HG03097 (cell line): ENCODE measurements around the gene FBXO21.
"Not testable (repeated sequence)": the region's sequence is repeated elsewhere in the genome, so short reads cannot be mapped to it uniquely, and the experiment has no call there.

Experiments
- ATAC-seq: cut with Tn5 transposase; IDR thresholded peaks from one replicate; pipeline ENCODE4 v1.9.1; 2021; ENCODE audit not compliant: unreplicated experiment, low FRiP score

The FBXO21 gene

GRCh38 chr12:117111821-117112595 is 78.3 kb downstream of the FBXO21 start:
- no peak for ATAC-seq

DNA sequence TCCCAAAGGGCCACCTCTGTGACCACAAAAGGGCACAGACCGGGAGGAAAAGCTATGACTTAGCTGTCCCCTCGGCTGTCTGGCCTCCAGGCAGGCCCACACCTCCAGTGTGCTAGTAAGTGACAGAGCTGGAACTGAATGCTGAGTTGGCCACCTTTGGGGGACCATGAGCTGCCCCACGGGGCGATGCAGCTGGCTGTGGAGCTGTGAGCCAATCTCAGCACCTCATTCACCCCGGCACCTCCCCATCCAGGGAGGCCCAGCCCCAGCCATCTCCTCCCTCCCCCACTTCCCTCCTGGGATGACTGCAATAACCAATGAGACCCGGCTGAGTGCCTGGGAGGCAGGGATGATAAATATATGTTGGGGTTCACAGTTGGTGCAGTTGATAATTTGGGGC is 78.9 kb downstream of the FBXO21 start:
- no peak for ATAC-seq

DNA sequence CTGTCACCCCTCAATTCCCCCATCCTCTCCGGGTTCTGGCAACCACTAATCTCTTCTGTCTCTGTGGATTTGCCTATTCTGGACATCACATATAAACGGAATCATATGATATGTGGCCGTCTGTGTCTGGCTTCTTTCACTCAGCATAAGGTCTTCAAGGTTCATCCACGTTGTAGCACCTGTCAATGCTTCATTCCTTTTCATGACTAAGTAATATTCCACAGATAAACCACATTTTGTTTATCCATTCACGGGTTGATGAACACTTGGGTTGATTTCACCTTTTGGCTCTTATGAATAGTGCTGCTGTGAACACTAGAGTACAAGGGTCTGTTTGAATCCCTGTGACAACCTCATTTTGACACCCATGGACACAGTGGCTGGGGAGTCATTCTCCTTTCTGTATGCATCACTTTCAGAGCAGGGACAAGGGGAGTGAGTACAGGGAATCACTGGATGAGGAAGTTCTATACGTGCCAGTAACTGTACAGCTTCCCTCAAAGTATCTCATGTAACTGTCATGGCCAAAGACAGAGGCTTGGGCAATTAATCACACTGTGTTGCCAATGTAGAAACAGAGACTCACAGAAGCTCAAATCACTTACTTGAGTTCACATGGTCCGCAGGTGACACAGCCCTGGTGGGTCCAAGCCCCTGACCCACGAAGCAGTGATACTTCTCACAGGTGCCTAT is 80.2 kb downstream of the FBXO21 start:
- no peak for ATAC-seq

DNA sequence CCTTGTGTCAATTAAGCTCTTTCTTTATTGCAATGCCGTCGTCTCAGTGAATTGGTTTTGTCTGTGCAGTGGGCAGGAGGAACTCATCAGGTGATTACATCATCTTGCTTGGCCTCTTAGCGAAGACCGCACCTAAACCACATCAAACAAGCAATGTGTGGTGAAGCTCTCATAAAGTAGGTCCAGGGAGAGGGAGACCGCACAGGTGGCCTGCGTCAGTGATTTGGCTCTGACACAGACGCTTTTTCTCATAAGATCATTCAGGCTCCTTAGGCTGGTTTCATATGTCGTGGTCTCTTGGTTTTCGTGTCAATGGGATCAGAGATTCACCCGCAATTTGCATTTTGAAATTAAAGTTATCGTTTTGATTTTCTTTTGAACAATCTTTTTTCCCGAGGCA is 84.4 kb downstream of the FBXO21 start:
- ATAC-seq = no peak

GRCh38 chr12:117104003-117104402 is 86.3 kb downstream of the FBXO21 start:
- ATAC-seq = not testable (repeated sequence)

- no peak for ATAC-seq
These were observed 87.5 kb downstream of the FBXO21 start for GRCh38 chr12:117102800-117103181.

DNA sequence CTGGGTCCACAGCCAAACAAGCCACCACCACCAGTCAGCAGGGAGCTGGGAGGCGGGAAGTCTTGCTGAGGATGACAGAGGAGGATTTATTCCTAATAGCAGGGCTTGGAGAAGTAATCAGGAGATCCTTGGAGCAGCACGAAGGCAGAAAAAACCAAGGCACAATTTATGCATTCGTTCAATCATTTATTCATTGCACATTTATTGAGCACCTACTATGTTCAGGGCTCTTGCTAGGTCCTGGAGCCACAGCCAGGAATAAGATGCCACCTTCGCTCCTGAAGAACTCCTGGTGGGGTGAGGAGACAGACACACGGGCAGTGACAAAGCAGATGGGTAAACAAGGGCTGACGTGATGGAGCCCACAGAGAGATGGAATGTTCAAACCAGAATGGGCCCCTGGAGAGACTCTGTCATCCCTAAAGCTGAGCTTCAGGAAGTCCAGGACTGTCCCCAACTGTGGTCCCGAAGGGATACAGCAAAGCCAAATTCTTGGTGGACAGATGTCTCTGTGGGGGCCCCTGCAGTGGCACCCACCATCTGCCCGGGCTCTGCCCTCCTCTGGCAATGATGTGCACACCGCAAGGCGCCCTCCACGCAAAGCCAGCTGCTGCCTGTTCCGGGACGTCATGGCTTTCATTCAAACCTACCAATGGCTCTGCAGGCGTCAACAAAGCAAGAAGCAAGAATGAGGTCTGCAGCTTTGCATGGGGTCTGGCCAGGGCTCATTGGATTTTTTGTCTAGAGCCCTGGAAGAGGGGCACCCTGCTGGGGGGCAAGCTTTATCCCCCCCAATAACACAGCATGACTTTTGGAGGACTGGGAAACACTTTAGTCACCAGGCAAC is 88.1 kb downstream of the FBXO21 start:
- ATAC-seq = no peak

DNA sequence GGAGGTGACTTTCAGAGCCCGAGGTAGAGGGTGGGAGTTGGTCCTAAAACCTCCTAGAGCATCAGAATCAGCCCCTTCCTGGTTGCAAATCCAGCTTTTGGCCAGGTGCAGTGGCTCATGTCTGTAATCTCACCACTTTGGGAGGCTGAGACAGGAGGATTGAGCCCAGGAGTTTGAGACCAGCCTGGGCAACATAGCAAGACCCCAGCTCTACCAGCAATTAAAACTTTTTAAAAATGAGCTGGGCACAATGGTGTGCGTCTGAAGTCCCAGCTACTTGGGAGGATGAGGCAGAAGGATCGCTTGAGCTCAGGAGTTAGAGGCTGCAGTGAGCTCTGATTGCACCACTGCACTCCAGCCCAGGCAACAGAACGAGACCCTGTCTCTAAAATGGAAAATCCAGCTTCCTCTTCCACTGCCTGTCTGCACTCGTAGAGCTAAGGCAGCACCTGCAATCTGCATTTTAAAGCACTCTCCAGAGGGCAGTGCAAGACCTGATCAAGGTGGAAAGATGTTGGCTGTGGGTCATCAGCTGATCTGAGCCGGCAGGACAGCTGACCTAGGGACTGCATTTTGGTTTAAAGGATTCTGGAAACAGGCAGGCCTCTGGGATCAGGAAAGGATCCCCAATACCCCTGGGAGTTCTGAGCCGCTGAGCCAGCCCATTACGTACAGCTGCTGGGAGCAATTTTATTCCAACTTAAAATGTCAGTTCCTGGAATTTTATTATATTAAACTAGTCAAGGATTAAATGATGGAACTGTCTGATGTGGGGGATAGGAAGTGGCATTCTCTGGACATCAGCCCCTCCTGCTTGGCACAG is 89.2 kb downstream of the FBXO21 start:
- ATAC-seq = no peak

DNA sequence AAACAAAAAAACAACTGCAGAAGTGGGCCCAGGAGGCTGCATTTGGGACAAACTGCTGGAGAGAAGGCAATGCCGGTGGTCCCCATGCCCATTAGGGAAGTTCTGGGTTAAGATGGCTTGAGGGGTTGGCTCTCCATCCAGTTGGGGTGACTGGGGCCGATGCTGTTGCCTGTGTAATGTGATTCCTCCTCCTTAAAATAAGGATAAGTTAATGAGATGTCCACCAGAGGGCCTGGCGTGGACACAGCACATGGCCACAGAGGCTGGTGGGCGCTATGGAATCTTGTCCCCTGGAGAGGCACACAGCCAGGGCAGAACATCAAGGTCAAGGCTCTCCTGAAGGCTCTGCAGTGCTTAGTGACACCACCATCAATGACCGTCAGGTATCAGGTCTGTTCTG is 90.0 kb downstream of the FBXO21 start:
- no peak for ATAC-seq

DNA sequence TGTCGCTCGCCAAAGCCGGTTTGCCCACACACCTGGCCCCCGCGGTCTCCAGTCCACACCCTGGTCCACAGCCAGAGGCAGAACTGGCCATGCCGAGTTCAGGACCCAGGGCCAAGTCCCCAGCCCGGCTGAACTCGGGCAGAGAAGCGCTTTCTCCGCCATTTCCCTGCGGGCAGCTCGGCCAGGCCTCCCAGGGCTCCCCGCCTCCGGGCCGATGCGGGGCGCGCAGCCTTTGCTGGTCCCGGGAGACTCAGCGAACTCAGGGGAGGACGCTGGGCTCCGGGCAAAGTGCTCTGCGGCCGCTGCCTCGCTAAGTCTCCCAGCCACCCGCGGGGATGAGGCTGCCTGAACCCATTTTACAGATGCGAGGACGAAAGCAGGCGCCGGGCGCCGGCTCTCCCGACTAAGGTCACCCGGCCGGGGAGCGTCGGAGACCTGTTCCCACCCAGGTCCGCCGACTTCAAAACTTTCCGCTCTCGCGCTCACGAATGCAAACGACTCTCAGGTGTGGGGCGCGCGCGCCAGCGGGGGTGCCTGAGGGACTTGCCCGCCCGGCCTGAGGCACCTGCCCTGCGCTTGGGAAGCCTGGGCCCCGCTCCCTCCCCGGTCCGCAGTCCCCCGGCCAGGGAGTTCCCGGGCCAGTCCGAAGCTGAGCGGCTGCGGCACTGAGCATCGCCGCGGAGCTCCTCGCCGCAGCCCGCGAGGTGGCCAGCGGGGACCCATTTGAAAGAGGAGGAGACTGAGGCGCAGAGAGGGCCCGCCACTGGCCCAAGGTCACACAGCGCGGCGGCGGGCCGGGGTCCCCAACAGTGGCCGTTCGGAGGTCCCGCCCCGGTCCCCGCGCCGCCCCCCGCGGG is 91.7 kb downstream of the FBXO21 start:
- ATAC-seq = peak; percentile 34

- no peak for ATAC-seq
These were observed 92.3 kb downstream of the FBXO21 start for GRCh38 chr12:117098024-117098360.

- ATAC-seq = no peak
These were observed 93.1 kb downstream of the FBXO21 start for GRCh38 chr12:117097159-117097558.

GRCh38 chr12:117096501-117097042 is 93.7 kb downstream of the FBXO21 start:
- ATAC-seq = no peak

- ATAC-seq = not testable (repeated sequence)
These were observed 95.1 kb downstream of the FBXO21 start for GRCh38 chr12:117095191-117095590.

DNA sequence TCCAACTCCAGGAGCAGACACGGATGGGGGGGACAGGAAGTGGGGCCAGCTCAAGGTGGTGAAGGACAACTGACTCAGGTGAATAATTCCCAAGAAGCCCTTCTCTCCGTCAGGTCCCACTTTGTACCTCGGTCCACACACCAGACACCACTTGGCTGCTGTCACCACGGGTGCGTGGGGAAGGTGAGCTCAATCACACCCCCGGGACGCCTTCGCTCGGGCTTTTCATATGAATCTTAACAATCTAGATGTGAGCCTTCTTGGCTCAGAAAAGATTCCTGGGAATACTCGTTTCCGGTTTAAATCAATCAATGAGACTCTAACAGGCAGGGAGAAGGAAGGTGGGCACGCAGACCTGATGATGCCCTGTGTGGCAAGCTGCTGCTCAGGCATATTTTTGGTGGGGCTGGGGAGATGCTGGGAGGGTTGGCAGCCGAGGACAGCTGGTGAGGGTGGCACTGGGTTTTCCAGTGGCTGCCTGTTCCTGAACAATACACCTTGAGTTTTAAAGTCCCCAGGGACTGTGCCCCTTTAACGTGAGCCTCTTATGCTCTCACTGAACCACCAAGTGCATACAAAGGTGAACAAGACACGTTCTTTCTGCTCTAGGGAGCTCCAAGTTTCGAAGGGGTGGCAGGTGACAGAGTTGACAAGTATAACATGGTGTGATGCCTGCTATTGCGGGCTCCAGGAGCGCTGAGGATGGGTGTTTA is 96.2 kb downstream of the FBXO21 start:
- ATAC-seq = no peak

DNA sequence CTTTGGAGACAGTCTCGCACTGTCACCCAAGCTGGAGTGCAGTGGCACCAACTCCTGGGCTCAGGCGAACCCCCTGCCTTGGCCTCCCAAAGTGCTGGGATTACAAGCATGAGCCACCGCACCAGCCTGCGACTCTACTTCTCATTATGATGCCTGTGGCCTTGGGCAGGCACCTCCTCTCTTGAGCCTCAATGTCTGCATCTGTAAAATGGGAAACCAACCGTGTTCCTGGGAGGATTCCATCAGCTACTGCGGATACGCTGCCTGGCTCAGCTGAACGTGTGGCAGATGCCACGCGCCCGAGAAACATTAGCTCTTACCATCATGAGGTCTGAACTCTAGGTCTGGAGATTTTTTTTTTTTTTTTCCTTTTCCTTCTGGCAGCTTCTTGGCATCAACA is 96.8 kb downstream of the FBXO21 start:
- ATAC-seq = no peak

- no peak for ATAC-seq
These were observed 97.4 kb downstream of the FBXO21 start for GRCh38 chr12:117092886-117093285.

- no peak for ATAC-seq
These were observed 97.8 kb downstream of the FBXO21 start for GRCh38 chr12:117092511-117092780.
